ENCODE data around the gene SNAP25. TPM values are rescaled to one million over a fixed set of nuclear protein-coding genes. Genes with fewer than 3 reads are reported as not detected.

Gene SNAP25
- total and polyA plus RNA-seq, 8 donors: 1.5 to 11.7 (median 6.8) TPM

DNA sequence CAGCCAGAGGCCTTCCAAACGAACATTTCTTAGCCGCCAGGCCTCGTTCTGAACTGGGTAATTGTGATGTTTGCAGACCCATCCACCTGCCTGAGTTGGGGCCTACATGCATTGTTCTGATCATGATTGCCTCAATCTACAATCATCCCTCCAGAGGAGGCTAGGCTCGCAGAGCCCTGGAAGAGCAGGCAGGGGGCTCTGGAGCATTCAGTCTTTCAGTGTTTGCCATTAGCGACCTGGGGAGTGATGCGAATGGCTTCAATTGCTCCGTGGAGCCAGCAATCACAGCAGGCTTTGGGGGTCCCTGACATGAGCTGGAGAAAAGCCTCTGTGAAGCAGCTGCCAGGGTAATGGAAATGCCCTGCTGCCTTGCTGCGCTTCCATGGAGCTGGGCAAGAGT lies 22.0 kb downstream of the SNAP25 start:
- DNase-seq: no peak
- no peak overlapping the region for H3K27ac ChIP-seq
- TF ChIP-seq, protein P1, sequence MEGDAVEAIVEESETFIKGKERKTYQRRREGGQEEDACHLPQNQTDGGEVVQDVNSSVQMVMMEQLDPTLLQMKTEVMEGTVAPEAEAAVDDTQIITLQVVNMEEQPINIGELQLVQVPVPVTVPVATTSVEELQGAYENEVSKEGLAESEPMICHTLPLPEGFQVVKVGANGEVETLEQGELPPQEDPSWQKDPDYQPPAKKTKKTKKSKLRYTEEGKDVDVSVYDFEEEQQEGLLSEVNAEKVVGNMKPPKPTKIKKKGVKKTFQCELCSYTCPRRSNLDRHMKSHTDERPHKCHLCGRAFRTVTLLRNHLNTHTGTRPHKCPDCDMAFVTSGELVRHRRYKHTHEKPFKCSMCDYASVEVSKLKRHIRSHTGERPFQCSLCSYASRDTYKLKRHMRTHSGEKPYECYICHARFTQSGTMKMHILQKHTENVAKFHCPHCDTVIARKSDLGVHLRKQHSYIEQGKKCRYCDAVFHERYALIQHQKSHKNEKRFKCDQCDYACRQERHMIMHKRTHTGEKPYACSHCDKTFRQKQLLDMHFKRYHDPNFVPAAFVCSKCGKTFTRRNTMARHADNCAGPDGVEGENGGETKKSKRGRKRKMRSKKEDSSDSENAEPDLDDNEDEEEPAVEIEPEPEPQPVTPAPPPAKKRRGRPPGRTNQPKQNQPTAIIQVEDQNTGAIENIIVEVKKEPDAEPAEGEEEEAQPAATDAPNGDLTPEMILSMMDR (IDR thresholded peaks at IDR 0.05): no peak
- H3K9me3 ChIP-seq: no peaks in the 10 kb centered on the region
- no peak overlapping the region for H3K4me3 ChIP-seq
- H3K4me1 ChIP-seq: no peaks in the 10 kb centered on the region
- ATAC-seq: no peak
- H3K36me3 ChIP-seq: no peaks in the 10 kb centered on the region
- intact Hi-C loops (cut with DNase I): no loop called here
- no peaks in the 10 kb centered on the region for H3K27me3 ChIP-seq

GRCh38 chr20:10242166-10242565 lies 23.5 kb downstream of the SNAP25 start:
- no peak for ATAC-seq
- intact Hi-C loops (cut with DNase I): no loop called here
- Histone ChIP-seq H3K27me3 (no peaks in the 10 kb centered on the region), H3K36me3 (no peaks in the 10 kb centered on the region), H3K9me3 (no peaks in the 10 kb centered on the region), H3K27ac (no peak overlapping the region), H3K4me3 (no peak overlapping the region), H3K4me1 (no peaks in the 10 kb centered on the region)
- no peak for DNase-seq
- TF ChIP-seq, protein P1 (IDR thresholded peaks at IDR 0.05): no peak

- TF ChIP-seq, protein P1 (IDR thresholded peaks at IDR 0.05): no peak
- ATAC-seq: no peak
- Histone ChIP-seq H3K36me3 (no peaks in the 10 kb centered on the region), H3K27ac (no peak overlapping the region), H3K9me3 (no peaks in the 10 kb centered on the region), H3K27me3 (no peaks in the 10 kb centered on the region), H3K4me3 (no peak overlapping the region), H3K4me1 (no peaks in the 10 kb centered on the region)
- intact Hi-C loops (cut with DNase I): no loop called here
- DNase-seq: no peak
Observed at GRCh38 chr20:10247440-10247839, 28.8 kb downstream of the SNAP25 start.

GRCh38 chr20:10249048-10249770 lies 30.6 kb downstream of the SNAP25 start:
- no peaks in the 10 kb centered on the region for H3K9me3 ChIP-seq
- H3K4me1 ChIP-seq: no peaks in the 10 kb centered on the region
- intact Hi-C loops (cut with DNase I): no loop called here
- DNase-seq (no peak), ATAC-seq (no peak)
- no peaks in the 10 kb centered on the region for H3K36me3 ChIP-seq
- TF ChIP-seq, protein P1 (IDR thresholded peaks at IDR 0.05): no peak
- H3K27ac ChIP-seq: no peak overlapping the region
- H3K27me3 ChIP-seq: no peaks in the 10 kb centered on the region
- H3K4me3 ChIP-seq: no peak overlapping the region

- intact Hi-C loops (cut with DNase I): no loop called here
- no peaks in the 10 kb centered on the region for H3K27me3 ChIP-seq
- TF ChIP-seq, protein P1 (IDR thresholded peaks at IDR 0.05): no peak
- H3K4me1 ChIP-seq: no peaks in the 10 kb centered on the region
- no peak overlapping the region for H3K27ac ChIP-seq
- no peak overlapping the region for H3K4me3 ChIP-seq
- no peaks in the 10 kb centered on the region for H3K36me3 ChIP-seq
- no peaks in the 10 kb centered on the region for H3K9me3 ChIP-seq
- DNase-seq (no peak), ATAC-seq (no peak)
Observed at GRCh38 chr20:10249822-10250221, 31.2 kb downstream of the SNAP25 start.
